Measurements from ENCODE around the gene TSPO. TPM values are rescaled to one million over a fixed set of nuclear protein-coding genes. Genes with fewer than 3 reads are reported as not detected.
A peak's percentile ranks its signal among the peaks of the same experiment; 100 is the strongest.

Gene TSPO
- total and polyA plus RNA-seq, 2 of the 13 experiments (the other 11 are each of a cell fraction or from before 2014, with no cell fraction given) = 0.46 to 1.4 TPM

DNA sequence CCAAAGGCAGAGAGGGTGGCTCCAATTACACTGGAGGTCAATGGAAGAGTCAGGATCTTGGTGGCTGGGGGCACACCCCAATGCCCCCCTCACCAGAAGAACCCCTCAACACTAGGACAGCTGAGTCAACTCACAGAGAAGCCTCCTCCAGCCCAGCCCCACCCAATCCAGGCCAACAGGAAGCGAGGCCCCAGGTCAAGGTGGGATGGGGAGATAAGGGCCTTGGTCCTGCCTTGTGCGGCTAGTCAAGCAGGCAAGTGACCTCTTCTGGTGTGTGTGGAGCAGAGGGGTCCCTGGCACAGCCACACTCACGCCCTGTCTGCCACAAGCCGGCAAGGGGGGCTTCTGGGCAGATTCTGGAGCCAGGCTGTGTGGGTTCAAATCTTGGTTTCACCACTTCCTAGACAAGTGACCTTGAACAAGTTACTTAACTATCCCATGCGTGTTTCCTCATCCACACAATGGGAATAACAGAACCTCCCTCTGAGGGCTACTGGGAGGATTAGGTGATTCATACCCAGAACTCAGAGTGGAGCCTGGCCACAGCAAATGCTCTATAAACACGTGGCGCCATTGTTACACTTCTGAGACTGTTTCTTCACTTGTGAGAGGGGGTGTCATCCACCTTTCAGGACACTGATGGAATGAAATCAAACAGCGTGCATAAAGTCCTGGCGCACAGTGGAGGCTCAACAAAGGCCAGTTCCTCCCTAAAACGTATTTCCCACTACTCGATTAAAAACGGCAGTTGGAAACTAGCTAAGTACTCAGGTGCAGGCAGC is 32.3 kb downstream of the TSPO start (continued):
- TF ChIP-seq, protein P1, sequence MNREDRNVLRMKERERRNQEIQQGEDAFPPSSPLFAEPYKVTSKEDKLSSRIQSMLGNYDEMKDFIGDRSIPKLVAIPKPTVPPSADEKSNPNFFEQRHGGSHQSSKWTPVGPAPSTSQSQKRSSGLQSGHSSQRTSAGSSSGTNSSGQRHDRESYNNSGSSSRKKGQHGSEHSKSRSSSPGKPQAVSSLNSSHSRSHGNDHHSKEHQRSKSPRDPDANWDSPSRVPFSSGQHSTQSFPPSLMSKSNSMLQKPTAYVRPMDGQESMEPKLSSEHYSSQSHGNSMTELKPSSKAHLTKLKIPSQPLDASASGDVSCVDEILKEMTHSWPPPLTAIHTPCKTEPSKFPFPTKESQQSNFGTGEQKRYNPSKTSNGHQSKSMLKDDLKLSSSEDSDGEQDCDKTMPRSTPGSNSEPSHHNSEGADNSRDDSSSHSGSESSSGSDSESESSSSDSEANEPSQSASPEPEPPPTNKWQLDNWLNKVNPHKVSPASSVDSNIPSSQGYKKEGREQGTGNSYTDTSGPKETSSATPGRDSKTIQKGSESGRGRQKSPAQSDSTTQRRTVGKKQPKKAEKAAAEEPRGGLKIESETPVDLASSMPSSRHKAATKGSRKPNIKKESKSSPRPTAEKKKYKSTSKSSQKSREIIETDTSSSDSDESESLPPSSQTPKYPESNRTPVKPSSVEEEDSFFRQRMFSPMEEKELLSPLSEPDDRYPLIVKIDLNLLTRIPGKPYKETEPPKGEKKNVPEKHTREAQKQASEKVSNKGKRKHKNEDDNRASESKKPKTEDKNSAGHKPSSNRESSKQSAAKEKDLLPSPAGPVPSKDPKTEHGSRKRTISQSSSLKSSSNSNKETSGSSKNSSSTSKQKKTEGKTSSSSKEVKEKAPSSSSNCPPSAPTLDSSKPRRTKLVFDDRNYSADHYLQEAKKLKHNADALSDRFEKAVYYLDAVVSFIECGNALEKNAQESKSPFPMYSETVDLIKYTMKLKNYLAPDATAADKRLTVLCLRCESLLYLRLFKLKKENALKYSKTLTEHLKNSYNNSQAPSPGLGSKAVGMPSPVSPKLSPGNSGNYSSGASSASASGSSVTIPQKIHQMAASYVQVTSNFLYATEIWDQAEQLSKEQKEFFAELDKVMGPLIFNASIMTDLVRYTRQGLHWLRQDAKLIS (CRISPR knock-in tag; IDR thresholded peaks at IDR 0.05) = 0 out of 2 replicates have a peak, but pooled peaks have one; percentile 64
- no peak for TF ChIP-seq ZNF484 (CRISPR knock-in tag; IDR thresholded peaks at IDR 0.05; ENCODE audit: borderline replicate concordance, low read depth)
- no peak for TF ChIP-seq ZNF563 (CRISPR knock-in tag; IDR thresholded peaks at IDR 0.05)
- no peak for TF ChIP-seq GLI4 (CRISPR knock-in tag; IDR thresholded peaks at IDR 0.05; ENCODE audit: borderline replicate concordance)
- TF ChIP-seq ZNF607 (CRISPR knock-in tag; IDR thresholded peaks at IDR 0.05; ENCODE audit: borderline replicate concordance) = no peak
- no peak for TF ChIP-seq ZNF552 (CRISPR knock-in tag; IDR thresholded peaks at IDR 0.05; ENCODE audit: borderline replicate concordance)
- TF ChIP-seq, protein P2, sequence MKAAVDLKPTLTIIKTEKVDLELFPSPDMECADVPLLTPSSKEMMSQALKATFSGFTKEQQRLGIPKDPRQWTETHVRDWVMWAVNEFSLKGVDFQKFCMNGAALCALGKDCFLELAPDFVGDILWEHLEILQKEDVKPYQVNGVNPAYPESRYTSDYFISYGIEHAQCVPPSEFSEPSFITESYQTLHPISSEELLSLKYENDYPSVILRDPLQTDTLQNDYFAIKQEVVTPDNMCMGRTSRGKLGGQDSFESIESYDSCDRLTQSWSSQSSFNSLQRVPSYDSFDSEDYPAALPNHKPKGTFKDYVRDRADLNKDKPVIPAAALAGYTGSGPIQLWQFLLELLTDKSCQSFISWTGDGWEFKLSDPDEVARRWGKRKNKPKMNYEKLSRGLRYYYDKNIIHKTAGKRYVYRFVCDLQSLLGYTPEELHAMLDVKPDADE (CRISPR knock-in tag; IDR thresholded peaks at IDR 0.05) = no peak
- TF ChIP-seq KDM3A (CRISPR knock-in tag; IDR thresholded peaks at IDR 0.05; ENCODE audit: low read depth) = no peak
- TF ChIP-seq ATF7-NPFF (CRISPR knock-in tag; IDR thresholded peaks at IDR 0.05; ENCODE audit: low read depth) = no peak
- no peak for TF ChIP-seq NFE2L2 (IDR thresholded peaks at IDR 0.05; ENCODE audit: low read length)
- peak; percentile 84 for TF ChIP-seq ZBTB38 (CRISPR knock-in tag; IDR thresholded peaks at IDR 0.05)
- TF ChIP-seq, protein P3, sequence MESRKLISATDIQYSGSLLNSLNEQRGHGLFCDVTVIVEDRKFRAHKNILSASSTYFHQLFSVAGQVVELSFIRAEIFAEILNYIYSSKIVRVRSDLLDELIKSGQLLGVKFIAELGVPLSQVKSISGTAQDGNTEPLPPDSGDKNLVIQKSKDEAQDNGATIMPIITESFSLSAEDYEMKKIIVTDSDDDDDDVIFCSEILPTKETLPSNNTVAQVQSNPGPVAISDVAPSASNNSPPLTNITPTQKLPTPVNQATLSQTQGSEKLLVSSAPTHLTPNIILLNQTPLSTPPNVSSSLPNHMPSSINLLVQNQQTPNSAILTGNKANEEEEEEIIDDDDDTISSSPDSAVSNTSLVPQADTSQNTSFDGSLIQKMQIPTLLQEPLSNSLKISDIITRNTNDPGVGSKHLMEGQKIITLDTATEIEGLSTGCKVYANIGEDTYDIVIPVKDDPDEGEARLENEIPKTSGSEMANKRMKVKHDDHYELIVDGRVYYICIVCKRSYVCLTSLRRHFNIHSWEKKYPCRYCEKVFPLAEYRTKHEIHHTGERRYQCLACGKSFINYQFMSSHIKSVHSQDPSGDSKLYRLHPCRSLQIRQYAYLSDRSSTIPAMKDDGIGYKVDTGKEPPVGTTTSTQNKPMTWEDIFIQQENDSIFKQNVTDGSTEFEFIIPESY (CRISPR knock-in tag; IDR thresholded peaks at IDR 0.05) = peak; percentile 90; the same call in 1 of the 2 replicates
- TF ChIP-seq, protein P4, sequence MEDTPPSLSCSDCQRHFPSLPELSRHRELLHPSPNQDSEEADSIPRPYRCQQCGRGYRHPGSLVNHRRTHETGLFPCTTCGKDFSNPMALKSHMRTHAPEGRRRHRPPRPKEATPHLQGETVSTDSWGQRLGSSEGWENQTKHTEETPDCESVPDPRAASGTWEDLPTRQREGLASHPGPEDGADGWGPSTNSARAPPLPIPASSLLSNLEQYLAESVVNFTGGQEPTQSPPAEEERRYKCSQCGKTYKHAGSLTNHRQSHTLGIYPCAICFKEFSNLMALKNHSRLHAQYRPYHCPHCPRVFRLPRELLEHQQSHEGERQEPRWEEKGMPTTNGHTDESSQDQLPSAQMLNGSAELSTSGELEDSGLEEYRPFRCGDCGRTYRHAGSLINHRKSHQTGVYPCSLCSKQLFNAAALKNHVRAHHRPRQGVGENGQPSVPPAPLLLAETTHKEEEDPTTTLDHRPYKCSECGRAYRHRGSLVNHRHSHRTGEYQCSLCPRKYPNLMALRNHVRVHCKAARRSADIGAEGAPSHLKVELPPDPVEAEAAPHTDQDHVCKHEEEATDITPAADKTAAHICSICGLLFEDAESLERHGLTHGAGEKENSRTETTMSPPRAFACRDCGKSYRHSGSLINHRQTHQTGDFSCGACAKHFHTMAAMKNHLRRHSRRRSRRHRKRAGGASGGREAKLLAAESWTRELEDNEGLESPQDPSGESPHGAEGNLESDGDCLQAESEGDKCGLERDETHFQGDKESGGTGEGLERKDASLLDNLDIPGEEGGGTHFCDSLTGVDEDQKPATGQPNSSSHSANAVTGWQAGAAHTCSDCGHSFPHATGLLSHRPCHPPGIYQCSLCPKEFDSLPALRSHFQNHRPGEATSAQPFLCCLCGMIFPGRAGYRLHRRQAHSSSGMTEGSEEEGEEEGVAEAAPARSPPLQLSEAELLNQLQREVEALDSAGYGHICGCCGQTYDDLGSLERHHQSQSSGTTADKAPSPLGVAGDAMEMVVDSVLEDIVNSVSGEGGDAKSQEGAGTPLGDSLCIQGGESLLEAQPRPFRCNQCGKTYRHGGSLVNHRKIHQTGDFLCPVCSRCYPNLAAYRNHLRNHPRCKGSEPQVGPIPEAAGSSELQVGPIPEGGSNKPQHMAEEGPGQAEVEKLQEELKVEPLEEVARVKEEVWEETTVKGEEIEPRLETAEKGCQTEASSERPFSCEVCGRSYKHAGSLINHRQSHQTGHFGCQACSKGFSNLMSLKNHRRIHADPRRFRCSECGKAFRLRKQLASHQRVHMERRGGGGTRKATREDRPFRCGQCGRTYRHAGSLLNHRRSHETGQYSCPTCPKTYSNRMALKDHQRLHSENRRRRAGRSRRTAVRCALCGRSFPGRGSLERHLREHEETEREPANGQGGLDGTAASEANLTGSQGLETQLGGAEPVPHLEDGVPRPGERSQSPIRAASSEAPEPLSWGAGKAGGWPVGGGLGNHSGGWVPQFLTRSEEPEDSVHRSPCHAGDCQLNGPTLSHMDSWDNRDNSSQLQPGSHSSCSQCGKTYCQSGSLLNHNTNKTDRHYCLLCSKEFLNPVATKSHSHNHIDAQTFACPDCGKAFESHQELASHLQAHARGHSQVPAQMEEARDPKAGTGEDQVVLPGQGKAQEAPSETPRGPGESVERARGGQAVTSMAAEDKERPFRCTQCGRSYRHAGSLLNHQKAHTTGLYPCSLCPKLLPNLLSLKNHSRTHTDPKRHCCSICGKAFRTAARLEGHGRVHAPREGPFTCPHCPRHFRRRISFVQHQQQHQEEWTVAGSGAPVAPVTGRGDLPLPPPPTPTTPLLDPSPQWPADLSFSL (CRISPR knock-in tag; IDR thresholded peaks at IDR 0.05) = no peak
- TF ChIP-seq MED8 (CRISPR knock-in tag; IDR thresholded peaks at IDR 0.05; ENCODE audit: insufficient replicate concordance) = no peak
- no peak for TF ChIP-seq REXO4 (CRISPR knock-in tag; IDR thresholded peaks at IDR 0.05; ENCODE audit: borderline replicate concordance)

All from HepG2 (cell line).